ENCODE measurements around the gene TAF3.
A peak's percentile ranks its signal among the peaks of the same experiment; 100 is the strongest.
"Not testable (repeated sequence)": the region's sequence is repeated elsewhere in the genome, so short reads cannot be mapped to it uniquely, and the experiment has no call there.

TAF3 gene

DNA sequence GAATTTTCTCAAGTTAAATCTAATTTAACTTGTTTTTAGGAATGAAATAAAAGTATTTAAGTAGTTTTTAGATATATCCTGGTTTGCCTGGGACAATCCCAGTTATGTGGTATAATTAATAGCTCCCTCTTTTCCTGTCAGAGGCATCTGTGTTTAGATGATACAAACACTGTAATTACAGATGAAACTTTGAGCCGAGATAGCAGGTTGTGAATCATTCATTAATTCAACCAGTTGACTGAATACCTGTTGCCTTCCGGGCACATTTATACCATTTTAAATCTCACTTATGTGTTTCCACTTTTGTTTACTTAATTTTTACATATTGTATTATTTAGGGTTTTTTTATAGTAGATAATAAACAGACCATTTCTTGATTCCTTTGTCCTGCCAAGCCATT lies 154.1 kb downstream of the TAF3 start:
- DNase-seq, result no peak

DNA sequence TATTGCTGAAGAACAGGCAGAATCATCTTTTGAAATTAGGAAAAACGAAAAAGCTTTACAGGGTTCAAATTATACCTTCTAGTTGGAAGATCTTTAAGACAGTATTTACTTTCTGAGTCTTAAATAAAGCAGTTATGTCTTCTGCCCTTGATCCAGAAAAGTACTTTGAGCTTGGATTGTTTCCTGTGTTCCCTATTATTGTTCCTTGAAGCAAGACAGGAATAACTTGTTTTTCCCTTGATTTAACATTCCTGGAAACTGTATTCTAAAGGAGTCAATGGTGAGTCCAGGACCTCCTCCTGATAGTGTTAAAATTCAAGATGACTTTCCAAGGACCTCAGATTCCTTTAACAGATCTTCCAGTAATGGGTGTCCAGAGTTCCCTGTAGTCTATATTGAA lies 161.9 kb downstream of the TAF3 start:
- DNase-seq, result no peak

DNA sequence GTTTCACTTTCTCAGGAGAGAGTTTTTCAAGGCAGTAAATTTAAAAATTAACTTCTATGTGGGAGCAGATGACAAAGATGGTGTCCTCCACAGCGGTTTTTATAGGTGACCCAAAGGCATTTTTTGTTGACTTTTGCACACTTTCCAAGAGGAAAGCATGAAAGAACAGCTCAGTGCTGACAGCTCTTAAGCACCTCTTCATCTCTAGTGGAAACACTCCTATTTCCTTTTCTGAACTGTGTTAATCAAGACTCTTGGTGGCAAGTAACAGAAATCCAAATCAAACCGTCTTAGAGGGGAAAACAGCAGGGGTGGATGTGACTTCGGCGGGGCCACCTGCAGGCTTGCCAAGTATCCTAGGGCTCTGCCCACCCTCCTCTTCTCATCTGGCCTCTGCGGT lies 164.4 kb downstream of the TAF3 start:
- no peak for DNase-seq

DNA sequence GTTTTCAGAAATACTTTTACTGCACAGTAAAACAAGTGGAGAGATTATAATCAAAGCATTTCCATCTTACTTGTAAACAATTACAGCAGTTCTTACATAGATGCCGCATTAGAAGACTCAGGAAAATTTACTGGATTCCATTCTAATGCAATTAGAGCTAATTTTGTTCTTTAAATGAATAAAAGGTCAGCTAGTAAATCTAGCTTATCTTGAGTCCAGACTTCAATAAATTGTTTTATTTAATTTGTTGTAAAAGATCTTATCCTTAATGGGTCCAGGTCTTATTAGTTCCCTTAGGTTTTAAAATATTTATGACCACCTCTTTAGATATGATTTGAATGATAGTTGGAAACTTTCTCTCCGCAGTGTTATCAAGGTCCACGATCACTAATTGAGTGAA lies 166.0 kb downstream of the TAF3 start:
- no peak for DNase-seq

DNA sequence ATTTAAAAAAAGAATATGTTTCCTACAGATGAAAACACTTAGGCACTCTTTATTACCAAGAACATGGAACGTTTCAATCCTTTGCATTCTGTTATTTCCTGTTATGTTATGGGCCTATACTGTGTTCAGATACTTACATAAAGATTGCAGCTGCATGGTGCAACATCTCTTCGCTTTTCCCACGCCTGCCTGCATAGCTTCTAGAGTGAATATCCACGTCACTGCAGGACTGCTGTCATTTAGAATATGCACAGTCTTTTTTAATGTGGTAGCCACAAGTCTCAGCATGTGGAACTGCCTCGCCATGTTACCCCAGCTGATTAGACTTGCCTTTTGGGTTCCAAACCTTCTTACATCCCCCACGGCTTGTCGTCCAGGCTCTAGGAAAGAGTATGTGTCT lies 166.6 kb downstream of the TAF3 start:
- no peak for DNase-seq

DNA sequence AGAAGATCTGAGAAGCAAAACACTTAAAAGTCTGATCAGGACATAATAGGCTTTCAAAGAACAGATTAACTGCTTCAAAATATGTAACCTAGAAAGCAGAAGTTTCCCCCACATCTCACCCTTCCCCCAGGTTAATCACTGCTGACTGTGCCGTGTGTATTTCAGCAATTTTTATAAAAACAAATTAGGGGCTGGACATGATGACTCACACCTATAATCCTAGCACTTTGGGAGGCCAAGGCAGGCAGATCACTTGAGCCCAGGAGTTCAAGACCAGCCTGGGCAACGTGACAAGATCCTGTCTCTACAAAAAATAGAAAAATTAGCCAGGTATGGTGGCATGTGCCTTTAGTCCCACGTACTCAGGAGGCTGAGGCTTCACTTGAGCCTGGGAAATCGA lies 168.5 kb downstream of the TAF3 start:
- no peak for DNase-seq

DNA sequence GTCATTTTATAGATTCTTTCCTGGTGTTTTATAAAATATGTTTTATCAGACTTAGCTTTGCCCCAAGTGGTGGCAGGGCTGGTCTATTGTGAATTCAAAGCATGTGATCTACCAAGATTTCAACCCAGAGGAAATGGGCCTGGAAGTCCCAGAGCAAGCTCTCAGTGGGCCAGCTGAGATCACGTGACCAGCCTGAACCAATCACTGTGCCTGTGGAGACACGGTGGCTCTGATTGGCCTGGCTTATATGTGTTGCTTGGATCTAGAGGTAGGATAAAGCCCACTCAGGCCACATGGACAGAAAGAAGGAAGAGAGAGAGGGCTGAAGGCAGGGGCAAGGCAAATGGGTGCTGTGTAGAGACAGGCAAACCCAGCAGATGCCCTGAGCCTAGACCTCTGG lies 170.7 kb downstream of the TAF3 start:
- no peak for DNase-seq

DNA sequence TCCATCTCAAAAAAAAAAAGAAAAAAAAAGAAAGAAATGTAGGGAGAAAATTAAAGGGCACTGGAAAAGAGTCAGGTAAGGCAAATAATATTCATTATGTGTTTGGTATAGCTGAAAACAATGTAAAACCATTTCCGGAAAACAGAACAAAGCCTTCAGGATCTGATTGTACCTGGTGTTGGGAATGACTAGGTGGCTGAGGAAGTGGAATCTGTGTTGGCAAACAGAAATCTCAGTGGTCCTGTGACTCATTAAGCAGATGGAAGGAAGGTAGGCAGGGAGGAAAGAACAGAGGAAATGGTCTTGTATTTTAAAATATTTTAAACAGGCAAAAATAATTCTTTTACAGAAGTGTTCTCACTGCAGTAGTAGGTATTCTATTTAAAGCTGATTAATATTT lies 180.5 kb downstream of the TAF3 start:
- no peak for DNase-seq

DNA sequence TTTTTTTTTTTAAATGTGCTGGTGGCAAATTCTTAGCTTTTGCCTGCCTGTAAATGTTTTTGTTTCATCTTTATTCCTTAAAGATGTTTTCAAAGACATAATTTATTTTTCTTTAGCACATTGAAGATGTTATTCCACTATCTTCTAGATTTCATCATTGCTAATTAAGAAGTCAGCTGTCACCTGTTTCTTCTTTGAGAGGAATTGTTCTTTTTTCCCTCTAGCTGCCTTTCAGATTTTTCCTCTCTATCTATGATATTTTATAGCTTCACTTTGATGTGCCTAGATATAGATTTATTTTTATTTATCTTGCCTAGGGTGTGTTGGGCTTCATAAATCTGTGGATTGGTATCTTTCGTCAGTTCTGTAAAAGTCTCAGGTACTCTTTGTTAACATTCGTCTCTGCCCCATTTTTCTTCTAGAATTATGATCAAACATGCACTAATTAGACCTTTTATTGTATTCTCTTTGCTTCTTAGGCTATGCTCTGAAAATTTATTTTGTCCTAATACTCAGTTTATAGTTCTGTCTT lies 186.2 kb downstream of the TAF3 start:
- DNase-seq, result no peak

DNA sequence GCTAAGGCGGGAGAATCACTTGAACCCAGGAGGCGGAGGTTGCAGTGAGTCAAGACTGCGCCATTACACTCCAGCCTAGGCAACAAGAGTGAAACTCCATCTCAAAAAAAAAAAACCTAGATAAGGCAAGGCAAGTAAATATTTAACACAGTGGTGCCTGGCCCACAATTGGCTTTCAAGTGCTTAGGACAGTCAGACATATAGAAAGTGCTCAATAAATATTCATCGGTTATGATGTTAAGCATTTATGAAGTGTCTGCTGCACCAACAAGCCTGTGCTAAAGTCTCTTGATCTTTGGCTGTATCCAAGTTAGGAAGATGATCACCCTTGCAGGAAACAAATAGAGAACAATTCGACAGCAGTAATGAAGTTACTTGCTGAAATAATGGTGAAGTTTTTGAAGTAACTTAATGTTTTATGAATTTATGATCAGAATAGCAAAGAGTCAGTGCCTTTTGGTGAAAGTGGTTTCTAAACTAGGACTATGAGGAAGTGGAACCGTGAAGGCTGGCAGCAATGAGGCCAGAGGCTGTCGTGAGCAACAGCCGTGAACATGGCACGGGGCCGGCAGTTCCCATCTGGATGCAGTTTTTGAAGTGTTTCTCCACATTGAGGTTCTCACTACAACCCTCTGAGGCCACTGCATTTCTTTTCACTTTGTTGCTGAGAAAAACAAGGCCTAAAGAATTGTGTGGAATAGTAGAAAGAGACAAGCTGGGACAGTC lies 188.1 kb downstream of the TAF3 start:
- no peak for DNase-seq

DNA sequence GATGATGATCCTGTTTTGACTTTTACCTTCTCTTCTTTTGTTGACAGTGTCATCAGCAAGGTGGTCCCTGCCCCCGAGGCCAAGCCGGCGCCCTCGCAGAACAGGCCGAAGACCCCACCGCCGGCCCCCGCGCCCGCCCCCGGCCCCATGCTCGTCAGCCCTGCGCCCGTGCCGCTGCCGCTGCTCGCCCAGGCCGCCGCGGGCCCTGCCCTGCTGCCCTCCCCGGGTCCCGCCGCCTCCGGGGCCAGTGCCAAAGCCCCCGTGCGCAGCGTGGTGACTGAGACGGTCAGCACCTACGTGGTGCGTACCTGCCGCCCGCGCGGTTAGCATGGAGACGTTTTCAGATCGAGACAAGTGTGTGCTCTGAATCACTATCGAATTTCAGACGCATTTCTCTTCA lies 190.7 kb downstream of the TAF3 start:
- no peak for DNase-seq

DNA sequence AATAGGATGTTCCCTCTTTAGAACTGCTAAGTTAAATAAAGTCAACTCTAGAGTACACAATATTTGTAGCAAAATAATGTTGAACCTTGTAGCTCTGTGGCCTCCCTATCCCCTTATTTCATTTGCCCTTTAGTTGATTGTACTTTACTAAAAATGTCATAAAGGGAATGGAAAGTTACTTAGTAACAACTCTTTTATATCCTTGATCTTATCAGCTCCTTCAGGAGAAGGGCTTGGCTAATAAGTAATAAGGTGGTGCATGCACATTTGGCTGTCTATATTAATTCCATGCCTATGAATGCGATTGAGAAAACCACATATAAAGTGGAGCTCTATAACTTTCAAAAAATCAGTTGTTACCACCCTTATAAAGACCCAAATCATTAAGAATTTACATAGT lies 194.7 kb downstream of the TAF3 start:
- DNase-seq, result no peak

DNA sequence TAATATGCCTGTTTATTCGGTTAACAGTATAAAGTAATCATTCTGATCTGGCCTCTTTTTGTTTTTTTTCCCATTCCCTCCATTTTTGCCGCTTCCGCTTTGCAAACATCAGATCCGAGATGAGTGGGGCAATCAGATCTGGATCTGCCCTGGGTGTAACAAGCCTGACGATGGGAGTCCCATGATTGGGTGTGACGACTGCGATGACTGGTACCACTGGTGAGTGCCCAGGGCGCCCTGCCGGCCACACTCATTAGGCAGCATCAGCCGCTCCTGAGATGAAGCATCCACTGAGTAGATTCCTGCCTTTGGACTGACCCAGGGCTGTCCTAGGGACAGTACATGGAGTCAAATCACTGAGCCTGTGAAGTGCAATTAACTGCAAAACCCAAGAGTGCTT lies 195.3 kb downstream of the TAF3 start:
- DNase-seq, result no peak

DNA sequence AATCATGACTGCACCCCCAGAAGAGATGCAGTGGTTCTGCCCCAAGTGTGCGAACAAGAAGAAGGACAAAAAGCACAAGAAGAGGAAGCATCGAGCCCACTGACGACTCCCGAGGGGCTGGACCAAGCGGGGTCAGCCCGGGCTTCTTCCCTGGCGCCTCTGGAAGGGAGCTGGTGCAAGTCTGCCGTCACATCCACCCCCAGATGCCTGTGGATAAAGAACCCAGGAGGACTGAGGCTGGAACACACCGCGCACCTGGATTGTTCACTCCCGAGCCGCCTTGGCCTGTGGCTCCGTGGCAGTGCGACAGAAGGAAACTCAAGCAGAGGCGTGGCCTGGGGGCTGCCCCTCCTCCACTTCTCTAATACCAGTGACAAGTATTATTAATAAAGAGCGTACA lies 196.3 kb downstream of the TAF3 start:
- no peak for DNase-seq

DNA sequence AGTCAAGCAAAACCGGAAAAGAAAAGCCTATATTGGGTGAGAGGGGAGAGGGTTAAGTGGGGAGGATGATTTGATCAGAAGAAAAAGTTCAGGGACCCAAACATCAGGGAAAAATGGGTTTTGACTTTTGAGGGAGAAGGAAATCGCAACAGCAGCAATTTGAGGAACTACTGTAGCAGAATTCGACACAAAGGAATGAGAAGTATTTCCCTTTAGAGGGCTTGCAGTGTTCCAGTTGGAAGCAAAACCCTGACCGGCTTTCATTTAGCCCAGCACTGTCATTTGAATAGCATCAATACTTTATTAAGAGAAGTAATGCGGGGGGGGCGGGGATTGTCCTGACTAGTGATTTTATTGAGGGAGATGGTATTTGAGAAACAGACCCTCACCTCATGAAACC lies 199.0 kb downstream of the TAF3 start:
- DNase-seq, result no peak

DNA sequence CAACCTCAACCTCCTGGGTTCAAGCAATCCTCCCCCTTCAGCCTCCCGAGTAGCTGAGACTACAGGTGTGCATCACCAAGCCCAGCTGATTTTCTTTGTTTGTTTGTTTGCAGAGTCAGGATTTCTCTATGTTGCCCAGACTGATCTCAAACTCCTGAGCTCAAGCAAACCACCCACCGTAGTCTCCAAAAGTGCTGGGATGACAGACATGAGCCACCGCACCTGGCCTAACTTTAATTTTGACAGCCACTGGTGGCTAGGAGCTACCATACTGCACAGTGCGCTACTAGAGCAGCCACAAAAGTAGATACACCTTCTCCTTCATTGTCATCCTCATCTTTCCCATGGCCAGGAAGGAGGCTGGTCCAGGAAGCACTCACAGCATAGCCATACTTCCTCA lies 205.0 kb downstream of the TAF3 start:
- no peak for DNase-seq

DNA sequence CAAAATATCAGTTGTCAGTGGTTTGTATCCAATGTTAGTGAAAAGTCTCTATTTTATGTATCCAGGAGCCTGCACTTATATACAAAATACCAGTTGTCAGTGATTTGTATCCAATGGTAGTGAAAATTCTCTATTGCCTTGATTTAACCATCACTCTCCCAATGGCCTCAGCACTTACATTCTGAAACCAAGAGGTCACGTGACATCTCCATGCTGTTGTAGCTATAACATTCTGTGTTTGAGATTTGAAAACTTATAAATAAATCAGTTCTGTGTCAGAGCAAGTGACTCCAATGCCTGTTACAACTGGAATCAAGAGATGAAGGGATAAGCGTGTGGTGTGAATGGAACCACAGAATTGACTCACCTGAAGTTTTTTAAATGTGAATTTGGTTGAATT lies 205.5 kb downstream of the TAF3 start:
- DNase-seq, result no peak

DNA sequence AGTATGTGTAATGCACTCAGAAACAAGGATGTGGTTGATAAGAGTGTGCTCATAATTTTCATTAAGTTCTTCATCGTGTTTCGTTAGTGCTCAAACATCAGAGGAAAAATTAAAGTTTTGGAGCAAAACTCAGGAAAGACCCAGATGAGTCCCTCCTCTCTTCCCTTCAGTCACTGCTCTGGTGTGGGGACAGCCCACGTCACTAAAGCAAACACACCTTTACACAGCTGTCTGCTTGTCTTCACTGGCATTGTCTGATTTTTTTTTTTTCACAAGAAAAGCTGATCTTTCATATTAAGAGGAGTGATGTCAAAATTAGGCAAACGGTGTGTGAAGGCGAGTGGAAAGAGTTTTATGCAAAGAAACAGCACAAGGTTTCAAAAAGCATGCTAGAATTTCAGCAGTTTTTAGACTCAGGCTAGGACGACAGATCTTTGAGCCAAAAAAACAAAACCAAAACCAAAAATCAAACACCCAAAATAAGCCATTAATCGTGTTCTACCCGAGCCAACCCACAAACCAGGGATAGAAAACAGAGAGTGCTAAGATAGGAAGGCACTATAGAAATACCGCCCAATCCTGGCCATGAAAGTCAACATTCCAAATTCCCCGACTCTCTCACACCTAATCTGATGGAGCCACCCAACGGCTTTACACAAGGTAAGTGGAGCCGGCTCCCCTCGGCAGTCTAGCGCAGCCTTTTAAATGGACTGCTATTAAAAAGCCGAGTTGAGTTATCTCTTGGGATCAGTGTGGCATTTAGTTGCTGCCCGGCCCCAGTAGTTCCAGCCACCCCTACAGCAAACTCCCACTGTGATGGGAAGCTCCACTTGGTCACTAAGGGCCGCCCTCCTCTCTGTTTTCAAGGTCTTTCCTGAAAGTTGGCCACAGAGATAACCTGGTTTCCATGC lies 208.3 kb downstream of the TAF3 start:
- DNase-seq, result no peak

DNA sequence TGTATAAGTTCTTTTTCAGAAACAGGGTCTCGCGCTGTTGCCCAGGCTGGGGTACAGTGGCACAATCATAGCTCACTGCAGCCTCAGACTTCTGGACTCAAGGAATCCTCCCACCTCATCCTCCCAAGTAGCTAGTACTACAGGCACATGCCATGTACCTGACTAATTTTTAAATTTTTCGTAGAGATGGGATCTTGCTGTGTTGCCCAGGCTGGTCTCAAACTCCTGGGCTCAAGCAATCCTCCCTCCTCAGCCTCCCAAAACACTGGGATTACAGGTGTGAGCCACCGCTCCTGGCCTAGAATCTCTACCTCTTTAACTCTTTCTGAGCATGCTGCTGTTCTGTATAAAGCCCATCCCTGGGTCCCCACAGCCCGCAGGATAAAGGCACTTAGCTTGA lies 212.9 kb downstream of the TAF3 start:
- not testable (repeated sequence) for DNase-seq

DNA sequence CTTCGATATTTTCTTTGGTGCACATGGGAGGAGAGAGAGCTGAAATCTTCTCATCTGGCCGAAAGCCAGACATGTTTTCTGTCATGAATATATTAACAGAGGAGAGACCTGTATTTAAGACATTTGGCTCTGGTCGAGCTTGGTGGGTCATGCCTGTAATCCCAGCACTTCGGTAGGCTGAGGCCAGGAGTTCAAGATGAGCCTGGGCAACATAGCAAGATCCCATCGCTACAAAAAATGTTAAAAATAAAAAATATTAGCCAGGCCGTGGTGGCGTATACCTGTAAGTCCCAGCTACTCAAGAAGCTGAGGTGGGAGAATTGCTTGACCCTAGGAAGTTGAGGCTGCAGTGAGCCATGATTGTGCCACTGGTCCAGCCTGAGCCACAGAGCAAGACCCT lies 214.3 kb downstream of the TAF3 start:
- DNase-seq, result no peak

DNA sequence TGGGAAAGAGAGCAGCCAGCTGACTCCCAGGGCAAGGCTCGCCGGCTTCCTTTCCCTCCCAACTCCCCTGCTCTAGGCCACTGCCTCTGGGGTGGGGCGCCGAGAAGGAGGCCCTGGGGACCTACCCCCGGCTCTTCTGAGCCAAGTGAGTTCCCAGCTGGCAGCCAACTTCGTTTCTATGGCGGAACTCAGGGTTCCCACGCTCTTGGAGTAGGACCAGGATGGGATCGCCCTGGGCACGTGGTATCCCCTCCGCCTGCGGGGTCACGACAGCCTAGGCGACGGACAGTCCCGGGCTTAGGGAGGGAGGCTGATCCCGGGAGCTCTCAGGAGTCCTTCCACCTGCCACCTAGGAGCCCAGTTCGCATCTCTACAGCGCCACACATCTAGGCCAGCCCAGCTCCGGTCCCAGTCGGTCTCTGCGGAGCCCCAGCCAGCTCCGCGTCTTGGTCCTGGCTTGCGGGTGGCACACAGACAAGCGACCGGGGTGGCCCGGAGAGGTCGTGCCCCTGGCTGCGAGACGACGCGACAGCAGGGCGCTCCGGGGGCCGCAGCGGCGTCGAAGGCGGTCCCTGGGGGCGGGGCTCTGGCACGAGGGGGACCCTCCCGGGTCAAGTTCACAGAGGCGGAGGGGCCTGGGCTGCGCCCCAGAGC lies 215.6 kb downstream of the TAF3 start:
- DNase-seq, result no peak

DNA sequence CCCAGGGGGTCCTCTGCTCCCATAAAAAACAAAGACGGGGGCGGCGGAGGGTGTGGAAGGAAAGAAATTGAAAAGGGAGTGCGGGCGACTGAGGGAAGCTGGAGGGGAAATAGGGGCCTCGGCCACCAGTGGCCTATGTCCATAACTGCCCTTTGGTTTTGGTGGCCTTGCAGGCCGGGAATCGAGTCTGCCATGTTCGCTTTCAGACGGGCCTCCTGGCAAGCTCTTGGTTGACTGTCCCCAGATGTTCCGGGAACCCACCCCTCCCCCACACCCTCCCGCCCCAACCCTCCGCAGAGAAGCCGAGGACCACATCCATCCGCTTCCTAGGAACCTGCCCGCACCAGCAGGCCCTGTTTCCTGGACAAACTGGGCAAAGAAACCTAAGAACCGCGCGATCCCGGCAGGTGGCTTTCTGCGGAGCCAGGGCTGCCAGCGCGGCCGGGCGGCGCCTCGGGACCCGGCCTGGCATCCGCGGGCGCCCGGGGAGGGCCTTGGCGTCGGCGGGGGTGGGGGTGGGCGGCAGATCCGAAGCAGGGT lies 216.2 kb downstream of the TAF3 start:
- DNase-seq, result no peak

DNA sequence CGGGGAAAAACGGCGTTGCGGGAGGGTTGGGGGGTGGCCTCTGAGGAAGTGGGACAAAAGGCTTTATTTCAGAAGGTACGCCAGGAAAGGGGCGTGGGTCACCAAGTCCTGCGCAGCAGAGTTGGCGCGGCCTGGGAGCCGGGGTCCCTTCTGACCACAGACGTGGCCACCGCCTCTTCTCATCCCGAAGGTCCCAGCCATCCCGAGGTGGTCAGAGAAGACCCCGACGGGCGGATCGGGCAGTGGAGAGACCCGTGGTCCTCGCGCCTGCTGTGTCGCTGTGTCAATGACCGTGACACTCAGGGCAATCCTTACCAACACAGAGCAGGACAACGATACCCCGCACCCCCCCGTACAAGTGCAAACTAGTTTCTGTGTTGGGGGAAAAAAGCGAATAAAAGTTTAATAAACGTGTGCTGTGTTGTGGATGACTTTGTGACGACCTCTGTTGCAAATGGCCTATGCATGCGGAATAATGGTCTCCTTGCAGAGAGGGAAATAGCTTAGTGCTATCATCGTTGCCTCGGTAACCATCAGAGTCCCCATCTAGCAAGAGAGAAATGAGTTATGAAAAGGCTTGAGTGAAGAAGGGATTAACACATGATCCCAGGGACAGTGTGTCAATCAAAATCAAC lies 216.8 kb downstream of the TAF3 start:
- peak; percentile 43 for DNase-seq
